ENCODE results near the gene ARL6IP1.

- TF ChIP-seq EZH2 (IDR thresholded peaks at IDR 0.05) (no peak), POLR2AphosphoS5 (IDR thresholded peaks at IDR 0.05; ENCODE audit: borderline replicate concordance, low read depth, low read length) (no peak)
Measured at GRCh38 chr16:18803569-18804462, 2.5 kb upstream of the ARL6IP1 start.

Data from SK-N-MC (cell line).